NCI-H1092 treated with DMSO at 0.1 percent for 48 hours (cell line): ENCODE measurements around the gene MRPL49.
A peak's percentile ranks its signal among the peaks of the same experiment; 100 is the strongest.

ENCODE experiments used
- DNase-seq: peaks from one replicate; lab custom pipeline; 2025; lab: John Stamatoyannopoulos, UW

Gene MRPL49

GRCh38 chr11:65102142-65103095 is 19.7 kb upstream of the MRPL49 start:
- DNase-seq = peak; percentile 88

GRCh38 chr11:65103476-65103875 is 18.6 kb upstream of the MRPL49 start:
- DNase-seq = no peak

GRCh38 chr11:65104628-65105027 is 17.5 kb upstream of the MRPL49 start:
- no peak for DNase-seq

- DNase-seq = no peak
Measured at GRCh38 chr11:65107078-65107477, 15.0 kb upstream of the MRPL49 start.

GRCh38 chr11:65107751-65108468 is 14.2 kb upstream of the MRPL49 start:
- no peak for DNase-seq

- no peak for DNase-seq
Measured at GRCh38 chr11:65108469-65109123, 13.5 kb upstream of the MRPL49 start.

GRCh38 chr11:65109231-65110198 is 12.6 kb upstream of the MRPL49 start:
- DNase-seq = no peak

- peak; percentile 83 for DNase-seq
Measured at GRCh38 chr11:65110354-65110861, 11.7 kb upstream of the MRPL49 start.

- no peak for DNase-seq
Measured at GRCh38 chr11:65111159-65111743, 10.9 kb upstream of the MRPL49 start.

- peak; percentile 97 for DNase-seq
Measured at GRCh38 chr11:65111744-65112545, 10.2 kb upstream of the MRPL49 start, which contains the start of gene TM7SF2. Gene TM7SF2, plus strand, starts transcription at chr11:65111872. Its CDS starts 144 bp downstream, at chr11:65112016.

- peak; percentile 66 for DNase-seq
Measured at GRCh38 chr11:65112546-65113360, 9.4 kb upstream of the MRPL49 start.

- DNase-seq = no peak
Measured at GRCh38 chr11:65113361-65113756, 8.8 kb upstream of the MRPL49 start.

- DNase-seq = no peak
Measured at GRCh38 chr11:65113839-65114238, 8.3 kb upstream of the MRPL49 start.

GRCh38 chr11:65114538-65115171 is 7.5 kb upstream of the MRPL49 start:
- DNase-seq = no peak

- no peak for DNase-seq
Measured at GRCh38 chr11:65115361-65116082, 6.6 kb upstream of the MRPL49 start.

GRCh38 chr11:65116370-65117205 is 5.5 kb upstream of the MRPL49 start:
- DNase-seq = peak; percentile 27
